NT2/D1 (cell line): ENCODE measurements around the gene HOXC6.

Experiments used
- DNase-seq: peaks from one replicate; pipeline ENCODE4 v3.0.0-alpha.2; 2011; ENCODE audit warnings: low read depth, low spot score
- H3K27me3 ChIP-seq: 2 replicates; pipeline ENCODE4 v1.6.0; 2011; ENCODE audit warnings: mild to moderate bottlenecking; ENCODE audit not compliant: insufficient read length, insufficient read depth
- H3K36me3 ChIP-seq: 2 replicates; pipeline ENCODE4 v1.6.1; 2011; ENCODE audit warnings: mild to moderate bottlenecking, low read length, mixed read lengths; ENCODE audit not compliant: insufficient read depth, insufficient read length
- H3K4me1 ChIP-seq: 2 replicates; pipeline ENCODE4 v1.5.1; 2011; ENCODE audit not compliant: insufficient read depth, insufficient read length
- H3K4me3 ChIP-seq: 2 replicates; pipeline ENCODE4 v1.5.1; 2011; ENCODE audit warnings: low read depth; ENCODE audit not compliant: insufficient read length
- H3K9ac ChIP-seq: 2 replicates; pipeline ENCODE4 v1.6.0; 2011; ENCODE audit warnings: low read depth; ENCODE audit not compliant: insufficient read length
- H3K9me3 ChIP-seq: 2 replicates; pipeline ENCODE4 v1.5.1; 2011; ENCODE audit warnings: mild to moderate bottlenecking, low read length; ENCODE audit not compliant: insufficient read depth
- SUZ12 ChIP-seq: IDR thresholded peaks from 2 replicates; pipeline ENCODE4 v1.6.1; 2011; ENCODE audit not compliant: insufficient read length, insufficient read depth; ENCODE audit errors: extremely low read depth
- YY1 ChIP-seq: IDR thresholded peaks from 2 replicates; pipeline ENCODE4 v1.6.1; 2011; ENCODE audit not compliant: insufficient read length, insufficient read depth
- ZNF274 ChIP-seq: IDR thresholded peaks from 2 replicates; pipeline ENCODE4 v1.6.1; 2011; ENCODE audit warnings: mild to moderate bottlenecking, low read depth, low read length

The HOXC6 gene

GRCh38 chr12:54028314-54029201, at the start of gene HOXC6:
HOXC6 (plus strand) TSS chr12:54028440; CDS start chr12:54028522, 82 bp downstream.
- Histone ChIP-seq H3K4me1 (peaks cover 11% of the 10 kb centered on the region), H3K9me3 (no peaks in the 10 kb centered on the region), H3K9ac (no peak within 1 kb of the TSS), H3K27me3 (peaks cover 100% of the 10 kb centered on the region), H3K4me3 (no peak within 1 kb of the TSS), H3K36me3 (no peaks in the 10 kb centered on the region)
- TF ChIP-seq YY1 (no peak), SUZ12 (peak; percentile 75), ZNF274 (no peak)
- no peak for DNase-seq

DNA sequence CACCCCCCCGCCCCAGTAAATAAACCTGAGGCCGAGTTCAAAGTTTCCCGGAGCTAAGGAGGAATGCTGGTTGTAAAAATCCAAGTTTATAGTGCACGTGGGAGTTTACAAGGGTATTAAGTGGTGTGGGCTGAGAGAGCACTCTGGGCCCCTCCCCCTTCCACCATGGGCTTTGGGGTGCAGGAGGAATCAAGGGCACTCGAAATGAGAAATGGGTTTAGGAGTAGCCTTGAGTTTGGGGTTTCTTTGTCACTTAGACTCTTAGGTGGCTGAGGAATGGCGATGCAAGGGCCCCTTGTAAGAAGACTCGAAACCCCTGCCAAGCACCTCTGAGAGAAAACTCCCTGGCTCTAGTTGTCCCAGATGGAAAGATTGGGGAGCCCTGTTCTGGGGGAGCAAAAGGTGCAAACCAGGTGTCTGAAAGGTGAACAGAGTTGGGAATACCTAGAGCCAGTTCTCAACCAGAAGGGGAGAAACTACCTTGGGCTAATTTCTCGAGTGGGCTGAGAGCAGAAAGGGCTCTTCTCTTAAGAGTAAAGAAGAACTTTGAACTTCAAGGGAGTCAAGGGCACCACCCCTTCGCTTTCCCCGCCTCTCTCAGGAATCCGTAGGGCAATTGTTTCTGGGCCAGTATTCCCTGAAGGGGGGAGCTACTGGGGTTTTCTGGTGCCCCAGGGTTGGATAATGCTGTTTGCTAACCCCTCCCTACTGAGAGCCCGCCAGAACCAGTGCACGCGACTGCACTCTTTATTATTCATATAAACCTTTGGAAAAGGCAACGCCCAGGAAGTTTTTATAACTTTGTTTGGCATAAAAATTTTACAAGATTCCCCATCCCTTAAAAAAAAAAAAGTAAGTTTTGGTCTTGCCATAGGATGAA, 49.5 kb upstream of the HOXC6 start:
- no peak for DNase-seq
- Histone ChIP-seq H3K4me3 (no peak overlapping the region), H3K36me3 (no peaks in the 10 kb centered on the region), H3K9ac (no peak overlapping the region), H3K4me1 (peaks cover 4% of the 10 kb centered on the region), H3K9me3 (no peaks in the 10 kb centered on the region), H3K27me3 (peaks cover 100% of the 10 kb centered on the region)
- TF ChIP-seq SUZ12 (no peak), YY1 (no peak), ZNF274 (no peak)

DNA sequence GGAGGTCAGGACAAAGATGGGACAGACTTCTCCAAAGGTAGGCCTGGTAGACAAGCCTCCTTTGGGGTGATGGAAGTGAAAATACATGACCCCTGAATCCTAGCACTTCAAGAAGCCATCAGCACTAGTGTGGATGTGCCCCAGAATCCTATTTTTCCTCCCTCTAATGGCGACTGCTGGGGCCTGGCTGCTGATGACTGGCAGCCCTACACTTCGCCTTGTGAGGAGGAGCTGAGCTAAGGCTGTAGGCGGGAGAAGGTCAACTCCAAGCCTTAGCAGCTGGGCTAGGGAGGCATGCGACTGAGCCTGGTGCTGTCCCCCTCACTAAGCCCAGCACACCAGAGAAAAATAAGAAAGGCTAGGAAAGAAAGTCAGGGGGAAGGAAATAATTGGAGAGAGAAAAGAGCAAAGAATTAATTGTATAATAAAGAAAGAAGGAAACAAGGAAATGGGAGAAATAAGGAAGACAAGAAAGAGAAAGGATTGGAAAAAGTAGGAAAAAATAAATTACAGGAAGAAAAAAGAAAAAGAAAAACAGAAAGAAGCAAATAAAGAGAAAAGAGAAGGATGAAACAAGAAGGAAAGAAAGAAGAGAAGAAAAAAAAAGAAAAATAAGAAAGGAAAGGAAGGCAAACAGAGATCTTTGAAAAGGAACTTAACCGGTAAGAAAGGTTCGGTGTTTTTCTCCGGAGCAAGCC, 48.0 kb upstream of the HOXC6 start:
- Histone ChIP-seq H3K4me3 (no peak overlapping the region), H3K36me3 (no peaks in the 10 kb centered on the region)

GRCh38 chr12:53980802-53981496, 47.3 kb upstream of the HOXC6 start:
- Histone ChIP-seq H3K9me3 (peaks cover 11% of the 10 kb centered on the region; the same call in 1 of the 2 replicates), H3K36me3 (no peaks in the 10 kb centered on the region), H3K9ac (no peak overlapping the region), H3K4me3 (no peak overlapping the region), H3K4me1 (no peaks in the 10 kb centered on the region), H3K27me3 (peaks cover 96% of the 10 kb centered on the region)
- no peak for DNase-seq
- TF ChIP-seq YY1 (no peak), ZNF274 (no peak), SUZ12 (no peak)

More for the DNA sequence above, 48.0 kb upstream of the HOXC6 start:
- H3K27me3 ChIP-seq: peaks cover 96% of the 10 kb centered on the region
- DNase-seq: no peak
- peaks cover 4% of the 10 kb centered on the region for H3K4me1 ChIP-seq
- H3K9me3 ChIP-seq: peaks cover 7% of the 10 kb centered on the region; the same call in 1 of the 2 replicates
- H3K9ac ChIP-seq: no peak overlapping the region
- TF ChIP-seq ZNF274 (no peak), SUZ12 (no peak), YY1 (no peak)

GRCh38 chr12:53981634-53982565, 46.3 kb upstream of the HOXC6 start:
- Histone ChIP-seq H3K27me3 (peaks cover 96% of the 10 kb centered on the region), H3K4me1 (no peaks in the 10 kb centered on the region), H3K36me3 (no peaks in the 10 kb centered on the region), H3K9ac (no peak overlapping the region), H3K9me3 (peaks cover 11% of the 10 kb centered on the region; the same call in 1 of the 2 replicates), H3K4me3 (no peak overlapping the region)
- no peak for TF ChIP-seq ZNF274
- peak; percentile 39 for TF ChIP-seq SUZ12
- TF ChIP-seq YY1: no peak
- DNase-seq: no peak
